Activated B cell treated with CpG ODN at 0.5 μM for 24 hours (primary cell): Measurements from ENCODE around the gene AUTS2. TPM values are rescaled to one million over a fixed set of nuclear protein-coding genes. Genes with fewer than 3 reads are reported as not detected.

Experiments used
- ATAC-seq: fragments of 200-7000 bp; cut with Tn5 transposase; one replicate; pipeline ENCODE4 v1.10.0; 2021; ENCODE audit warnings: low read depth, mild to moderate bottlenecking, moderate library complexity
- CTCF ChIA-PET: fragments of 350-600 bp; sonication (Branson Sonifier 250); formaldehyde crosslinking; loops from one replicate; lab custom pipeline; 2021; ENCODE audit warnings: antibody characterized with exemption; lab: Charles Lee
- POLR2A ChIA-PET: fragments of 350-600 bp; sonication (Branson Sonifier 250); formaldehyde crosslinking; loops from one replicate; lab custom pipeline; 2021; ENCODE audit warnings: antibody characterized with exemption; lab: Charles Lee
- DNase-seq: peaks from one replicate; pipeline ENCODE4 v3.0.0; 2022
- H3K27ac Mint-ChIP-seq: one replicate; pipeline ENCODE4 v1.8.0; 2020; ENCODE audit warnings: mixed read lengths
- H3K27me3 Mint-ChIP-seq: one replicate; pipeline ENCODE4 v1.8.0; 2021; ENCODE audit warnings: mixed read lengths
- H3K36me3 Mint-ChIP-seq: one replicate; pipeline ENCODE4 v1.8.0; 2021; ENCODE audit warnings: low read depth, mixed read lengths
- H3K4me1 Mint-ChIP-seq: one replicate; pipeline ENCODE4 v1.8.0; 2021; ENCODE audit warnings: mixed read lengths
- H3K4me3 Mint-ChIP-seq: one replicate; pipeline ENCODE4 v1.8.0; 2020; ENCODE audit warnings: mild to moderate bottlenecking, mixed read lengths
- H3K9me3 Mint-ChIP-seq: one replicate; pipeline ENCODE4 v1.8.0; 2020; ENCODE audit warnings: mixed read lengths
- intact Hi-C: fragments of 100-400 bp; cut with micrococcal nuclease; formaldehyde crosslinking; loops from one replicate; pipeline ENCODE4 v1.15.1; 2024
- total RNA-seq: library from RNA; stranded (reverse); gene quantifications from 2 replicates; pipeline ENCODE4 v1.2.3, GENCODE V29; 2022
- TF ChIP-seq, protein P1 (sequence below): fragments of 200-600 bp; IDR thresholded peaks from one replicate; pipeline ENCODE4 v1.8.0; 2022; ENCODE audit warnings: antibody characterized with exemption, mild to moderate bottlenecking

The AUTS2 gene
- total RNA-seq, 1 donor from 2014 or later = 15.9 TPM

DNA sequence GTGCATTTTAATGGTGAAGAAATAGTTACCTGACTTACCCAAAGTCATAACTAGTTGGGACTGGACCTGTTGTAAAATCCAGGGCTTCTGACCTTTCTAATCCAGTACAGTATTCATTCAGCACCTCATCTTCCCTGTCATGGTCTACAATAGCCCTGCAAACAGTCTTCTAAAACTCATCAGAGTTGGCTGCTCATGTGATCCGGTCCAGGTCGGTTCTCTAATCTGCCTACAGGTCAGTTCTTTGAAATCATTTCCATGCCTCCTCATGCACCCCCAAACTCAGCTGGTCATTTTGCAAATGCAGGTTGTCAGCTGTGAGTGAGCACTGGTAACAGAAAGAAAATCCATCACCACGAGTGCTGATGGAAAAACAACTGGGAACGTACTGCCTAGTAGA lies 1082.0 kb downstream of the AUTS2 start:
- Mint-ChIP-seq H3K4me1 (peaks cover 14% of the 10 kb centered on the region), H3K27ac (no peak overlapping the region), H3K4me3 (no peak overlapping the region), H3K9me3 (no peaks in the 10 kb centered on the region), H3K27me3 (no peaks in the 10 kb centered on the region), H3K36me3 (no peaks in the 10 kb centered on the region)
- TF ChIP-seq, protein P1, sequence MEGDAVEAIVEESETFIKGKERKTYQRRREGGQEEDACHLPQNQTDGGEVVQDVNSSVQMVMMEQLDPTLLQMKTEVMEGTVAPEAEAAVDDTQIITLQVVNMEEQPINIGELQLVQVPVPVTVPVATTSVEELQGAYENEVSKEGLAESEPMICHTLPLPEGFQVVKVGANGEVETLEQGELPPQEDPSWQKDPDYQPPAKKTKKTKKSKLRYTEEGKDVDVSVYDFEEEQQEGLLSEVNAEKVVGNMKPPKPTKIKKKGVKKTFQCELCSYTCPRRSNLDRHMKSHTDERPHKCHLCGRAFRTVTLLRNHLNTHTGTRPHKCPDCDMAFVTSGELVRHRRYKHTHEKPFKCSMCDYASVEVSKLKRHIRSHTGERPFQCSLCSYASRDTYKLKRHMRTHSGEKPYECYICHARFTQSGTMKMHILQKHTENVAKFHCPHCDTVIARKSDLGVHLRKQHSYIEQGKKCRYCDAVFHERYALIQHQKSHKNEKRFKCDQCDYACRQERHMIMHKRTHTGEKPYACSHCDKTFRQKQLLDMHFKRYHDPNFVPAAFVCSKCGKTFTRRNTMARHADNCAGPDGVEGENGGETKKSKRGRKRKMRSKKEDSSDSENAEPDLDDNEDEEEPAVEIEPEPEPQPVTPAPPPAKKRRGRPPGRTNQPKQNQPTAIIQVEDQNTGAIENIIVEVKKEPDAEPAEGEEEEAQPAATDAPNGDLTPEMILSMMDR = no peak
- ATAC-seq (no peak), DNase-seq (no peak)
- ChIA-PET CTCF (no interaction called here), POLR2A (no interaction called here)
- intact Hi-C loops = no loop called here

DNA sequence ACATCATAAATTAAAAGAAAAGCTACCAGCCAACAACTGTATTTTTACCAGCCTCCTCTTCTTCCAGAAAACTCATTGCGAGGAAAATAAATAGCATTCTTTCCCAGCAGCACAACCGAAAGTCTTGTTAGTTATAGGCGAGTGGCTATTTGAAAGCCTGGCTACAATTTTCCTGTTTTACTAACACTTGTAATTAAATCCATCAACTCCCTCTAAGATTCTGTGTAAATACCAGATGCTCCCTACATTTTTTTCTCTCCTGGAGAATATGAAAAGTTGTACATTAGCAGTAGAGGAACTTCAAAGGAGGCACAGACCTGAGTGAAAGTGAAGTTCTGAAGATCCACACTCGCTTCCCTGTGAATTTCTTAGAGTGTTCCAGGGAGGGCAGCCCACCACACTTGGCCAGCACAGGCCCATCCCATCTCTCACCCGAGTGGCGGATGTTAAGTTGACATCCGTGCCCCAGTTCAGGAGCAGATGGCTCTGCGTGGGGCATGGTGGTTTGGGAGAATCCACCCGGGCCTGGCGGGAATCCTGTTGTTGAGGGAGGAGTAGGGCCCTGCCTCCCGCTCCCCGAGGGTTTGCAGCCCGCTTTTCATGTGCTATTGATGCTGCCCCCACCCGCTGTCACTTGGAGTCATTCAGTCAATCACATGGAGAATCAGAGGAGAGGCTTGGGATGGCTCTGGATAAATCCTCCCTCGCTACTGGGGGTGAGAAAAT lies 1082.6 kb downstream of the AUTS2 start:
- ChIA-PET POLR2A (no interaction called here), CTCF (no interaction called here)
- H3K27ac Mint-ChIP-seq = no peak overlapping the region
- peaks cover 14% of the 10 kb centered on the region for H3K4me1 Mint-ChIP-seq
- ATAC-seq (no peak), DNase-seq (no peak)
- TF ChIP-seq, protein P1 = no peak
- no peaks in the 10 kb centered on the region for H3K36me3 Mint-ChIP-seq
- intact Hi-C loops = no loop called here
- H3K27me3 Mint-ChIP-seq = no peaks in the 10 kb centered on the region
- H3K9me3 Mint-ChIP-seq = no peaks in the 10 kb centered on the region
- H3K4me3 Mint-ChIP-seq = no peak overlapping the region

DNA sequence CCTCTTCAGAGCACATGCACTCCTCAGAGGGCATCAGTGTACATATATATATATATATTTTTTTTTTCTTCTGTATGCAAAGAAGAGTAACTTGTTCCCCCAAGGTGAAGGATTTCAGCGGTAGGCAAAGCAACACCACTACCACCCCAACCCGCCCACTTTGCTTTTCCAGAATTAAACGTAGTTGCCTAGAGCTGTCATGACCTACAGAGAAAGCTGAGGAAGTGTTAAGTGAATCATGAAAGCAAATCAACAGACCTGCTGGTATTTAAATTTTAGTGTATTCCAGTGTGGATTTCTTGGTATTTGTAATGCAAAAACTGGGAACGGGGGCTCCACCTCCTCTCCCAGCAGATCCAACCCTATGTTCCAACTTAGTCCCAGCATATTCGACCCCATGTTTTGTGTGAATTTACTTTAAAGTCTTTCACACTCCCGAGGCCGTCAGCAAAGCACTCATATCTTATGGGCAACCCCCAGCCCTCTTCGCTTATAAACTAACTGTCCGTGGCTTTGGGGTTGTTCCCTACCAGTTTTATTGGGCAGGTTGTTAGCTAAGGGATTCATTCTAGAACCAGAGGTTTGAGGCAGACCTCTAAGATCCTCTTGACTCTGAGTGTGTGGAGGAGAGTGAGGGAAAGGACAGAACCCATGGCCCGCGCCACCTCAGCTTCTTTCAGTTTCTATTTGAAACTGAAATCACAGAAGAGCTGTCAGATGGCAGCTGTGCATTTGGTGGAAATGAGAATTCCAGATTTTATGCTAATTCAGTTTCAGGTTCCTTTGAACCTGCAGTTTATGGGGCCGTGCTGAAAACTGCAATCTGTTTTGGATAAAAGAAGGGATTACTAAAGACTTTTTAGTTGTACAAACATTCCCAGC lies 1083.4 kb downstream of the AUTS2 start:
- no peaks in the 10 kb centered on the region for H3K36me3 Mint-ChIP-seq
- peak overlapping the region; percentile 60 for H3K4me3 Mint-ChIP-seq
- no peaks in the 10 kb centered on the region for H3K27me3 Mint-ChIP-seq
- intact Hi-C loops = no loop called here
- POLR2A ChIA-PET = no interaction called here
- DNase-seq = no peak
- no peak overlapping the region for H3K27ac Mint-ChIP-seq
- H3K9me3 Mint-ChIP-seq = no peaks in the 10 kb centered on the region
- CTCF ChIA-PET = no interaction called here
- TF ChIP-seq, protein P1 = no peak
- H3K4me1 Mint-ChIP-seq = peaks cover 14% of the 10 kb centered on the region
- ATAC-seq = peak; percentile 37

DNA sequence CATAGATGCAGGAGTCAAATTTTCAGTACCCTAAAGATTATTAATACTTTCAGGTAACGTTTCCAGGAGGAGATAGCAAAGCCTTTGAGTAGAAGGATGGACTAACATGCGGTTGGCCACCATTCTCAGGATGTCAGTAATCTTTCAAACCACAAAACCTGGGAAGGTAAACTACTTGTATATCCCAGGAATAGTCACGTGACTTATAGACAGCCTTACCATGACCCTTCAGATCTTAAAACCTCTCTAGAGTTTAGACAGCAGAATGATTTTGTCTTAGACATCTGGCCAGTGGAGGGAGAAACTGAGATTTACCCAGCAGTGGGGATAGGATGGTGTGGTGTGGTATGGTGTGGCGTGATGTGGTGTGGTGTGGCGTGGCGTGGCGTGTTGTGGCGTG lies 1085.9 kb downstream of the AUTS2 start:
- no peaks in the 10 kb centered on the region for H3K36me3 Mint-ChIP-seq
- H3K27ac Mint-ChIP-seq = no peak overlapping the region
- H3K27me3 Mint-ChIP-seq = no peaks in the 10 kb centered on the region
- TF ChIP-seq, protein P1 = no peak
- no peak for DNase-seq
- intact Hi-C loops = no loop called here
- ChIA-PET CTCF (no interaction called here), POLR2A (no interaction called here)
- H3K4me3 Mint-ChIP-seq = no peak overlapping the region
- H3K9me3 Mint-ChIP-seq = no peaks in the 10 kb centered on the region
- peaks cover 14% of the 10 kb centered on the region for H3K4me1 Mint-ChIP-seq
- ATAC-seq = no peak

DNA sequence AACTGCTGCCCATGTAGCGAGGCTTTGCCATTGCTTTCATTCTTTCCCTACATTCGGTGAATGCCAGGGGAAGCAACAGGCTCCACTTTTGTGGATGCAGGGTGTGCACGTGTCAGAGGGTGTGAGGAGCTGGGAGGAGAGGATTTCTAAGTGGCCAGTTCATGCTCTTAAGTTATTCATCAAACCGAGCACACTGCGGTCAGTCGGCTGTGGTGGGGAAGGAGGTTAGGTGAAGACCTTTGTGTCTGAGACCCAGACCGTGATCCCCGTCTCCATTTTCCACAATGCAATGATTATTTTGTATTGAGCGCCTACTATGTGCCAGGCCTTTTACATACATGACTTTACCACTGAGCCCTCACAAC lies 1095.0 kb downstream of the AUTS2 start:
- ATAC-seq = no peak
- Mint-ChIP-seq H3K27ac (no peak overlapping the region), H3K36me3 (peaks cover 4% of the 10 kb centered on the region), H3K27me3 (peaks cover 19% of the 10 kb centered on the region), H3K4me3 (peak overlapping the region; percentile 79), H3K4me1 (peaks cover 15% of the 10 kb centered on the region), H3K9me3 (no peaks in the 10 kb centered on the region)
- POLR2A ChIA-PET = no interaction called here
- DNase-seq = no peak
- intact Hi-C loops = loop anchor here (10.0 kb wide), 6 partner anchors 279 to 1099 kb away; partner anchors contain the start of gene AUTS2
- CTCF ChIA-PET = no interaction called here
- TF ChIP-seq, protein P1 = no peak
